Neural progenitor cell (in vitro differentiated cells): ENCODE data around the gene CCDC6.

Experiments
- CTCF ChIP-seq: fragments of 200-600 bp; sonication (generic); IDR thresholded peaks from 2 replicates; pipeline ENCODE4 v1.5.1; 2017; ENCODE audit warnings: antibody characterized with exemption, mild to moderate bottlenecking
- EZH2phosphoT487 ChIP-seq: fragments of 200-600 bp; sonication (generic); IDR thresholded peaks from 2 replicates; pipeline ENCODE4 v1.6.1; 2017; ENCODE audit warnings: antibody characterized with exemption

DNA sequence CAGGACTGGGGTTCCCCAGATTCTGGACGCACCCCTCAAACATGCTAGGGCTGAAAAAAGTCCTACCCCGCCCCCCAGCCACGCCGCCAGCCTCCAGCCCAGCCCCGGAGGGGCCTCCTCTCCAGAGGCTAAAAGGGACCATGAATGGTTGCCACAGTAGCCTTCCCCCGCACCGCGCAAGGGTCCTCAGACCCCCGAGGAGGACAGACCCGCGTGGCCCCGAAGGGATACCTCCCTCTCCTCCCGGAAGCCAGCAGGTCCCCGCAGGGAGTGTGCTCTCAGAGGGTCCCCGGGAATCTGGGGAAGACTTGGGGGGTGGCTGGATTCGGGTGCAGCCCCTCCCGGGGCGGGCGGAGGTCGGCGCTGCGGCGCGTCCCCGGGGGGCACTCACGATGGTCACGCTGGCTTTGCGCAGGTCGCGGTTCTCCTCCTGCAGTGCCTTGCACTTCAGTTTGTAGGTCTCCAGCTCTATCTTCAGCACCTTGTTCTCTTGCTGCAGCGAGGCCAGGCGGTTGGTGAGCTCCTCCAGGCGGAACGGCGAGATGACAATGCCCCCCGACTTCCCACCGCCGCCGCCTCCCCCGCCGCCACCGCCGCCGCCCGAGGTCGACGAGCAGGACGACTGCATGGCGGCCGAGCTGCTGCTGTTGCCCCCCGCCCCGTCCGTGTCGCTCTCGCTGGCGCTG, 482 bp downstream of the CCDC6 start:
- no peak for TF ChIP-seq CTCF
- no peak for TF ChIP-seq EZH2phosphoT487
